Esophagus muscularis mucosa (tissue), 4 donors: ENCODE measurements around the gene KLF16. TPM values are rescaled to one million over a fixed set of nuclear protein-coding genes. Genes with fewer than 3 reads are reported as not detected.

Source experiments
- DNase-seq: peaks from one replicate; pipeline ENCODE4 v3.0.0-alpha.2; 2017; ENCODE audit errors: extremely low spot score
- H3K27ac ChIP-seq, 4 donors: fragments of 200-600 bp; sonication (generic); replicated peaks in 1 of 4; 1 replicate in 3 of 4; 2 replicates in 1 of 4; pipeline ENCODE4 v1.5.1; 2016 to 2019; ENCODE audit warnings: mild to moderate bottlenecking in 1 of 4
- H3K27me3 ChIP-seq, 4 donors: fragments of 200-600 bp; sonication (generic); one replicate each; pipeline versions ENCODE4 v1.5.1 to v1.6.0; 2016 to 2019
- H3K36me3 ChIP-seq, 4 donors: fragments of 200-600 bp; sonication (generic); one replicate each; pipeline ENCODE4 v1.5.1; 2016 to 2019
- H3K4me1 ChIP-seq, 4 donors: fragments of 200-600 bp; sonication (generic); one replicate each; pipeline ENCODE4 v1.5.1; 2016 to 2019
- H3K4me3 ChIP-seq, 4 donors: fragments of 200-600 bp; sonication (generic); 1 replicate in 2 of 4; 2 replicates in 2 of 4; pipeline ENCODE4 v1.5.1; 2016 to 2019; ENCODE audit warnings: mild to moderate bottlenecking in 4 of 4, moderate library complexity in 1 of 4
- H3K9me3 ChIP-seq, 4 donors: fragments of 200-600 bp; sonication (generic); 1 replicate in 3 of 4; 2 replicates in 1 of 4; pipeline ENCODE4 v1.5.1; 2016 to 2019
- CTCF ChIP-seq, 3 experiments: fragments of 200-600 bp in 2 of 3; fragments of 450-650 bp in 1 of 3; sonication (generic) in 2 of 3; IDR thresholded peaks; one replicate each; pipeline ENCODE4 v1.5.1; 2017 to 2019; ENCODE audit warnings: antibody characterized with exemption in 3 of 3, mild to moderate bottlenecking in 2 of 3, moderate library complexity in 1 of 3
- EP300 ChIP-seq: sonication (generic); formaldehyde crosslinking; IDR thresholded peaks from one replicate; pipeline ENCODE4 v1.6.1; 2017; ENCODE audit warnings: antibody characterized with exemption
- POLR2A ChIP-seq: fragments of 450-650 bp; IDR thresholded peaks from one replicate; pipeline ENCODE4 v1.6.1; 2017; ENCODE audit warnings: antibody characterized with exemption, moderate library complexity, mild to moderate bottlenecking, low read depth
- POLR2AphosphoS5 ChIP-seq, 2 donors: sonication (generic); formaldehyde crosslinking; IDR thresholded peaks; one replicate each; pipeline ENCODE4 v1.6.1; 2017; ENCODE audit warnings: antibody characterized with exemption in 2 of 2
- WGBS: methylation state at CpG from one replicate; pipeline ENCODE4 v1.1.5; 2018; 5-methylcytosine and 5-hydroxymethylcytosine counted together
- intact Hi-C: fragments of 100-400 bp; cut with DNase I; formaldehyde crosslinking; loops from one replicate; pipeline ENCODE4 v1.15.1; 2023
- total RNA-seq, 4 donors: library from RNA; depleted of rRNA; stranded (reverse); fragments of >200 nt; gene quantifications; one replicate each; pipeline versions ENCODE4 v1.1.0 to v1.2.1, GENCODE V29; 2016

The KLF16 gene
- total RNA-seq, 4 donors from 2014 or later, result 2.5 to 10.8 (median 8.5) TPM

- intact Hi-C loops, result no loop called here
Measured at GRCh38 chr19:1814833-1815604, 48.4 kb downstream of the KLF16 start.

GRCh38 chr19:1814391-1814790 is 49.0 kb downstream of the KLF16 start:
- Histone ChIP-seq H3K4me1 (peaks cover 15 to 26% (median 24%) of the 10 kb centered on the region in 4 donors), H3K4me3 (no peak overlapping the region), H3K27ac (no peak overlapping the region), H3K9me3 (no peaks in the 10 kb centered on the region), H3K27me3 (no peaks in the 10 kb centered on the region), H3K36me3 (peaks cover 41 to 50% (median 48%) of the 10 kb centered on the region in 4 donors)
- 79% methylated on average over 10 of the region's 10 CpGs for WGBS
- no peak for TF ChIP-seq CTCF (IDR thresholded peaks at IDR 0.05)
- no peak for TF ChIP-seq POLR2AphosphoS5 (IDR thresholded peaks at IDR 0.05)
- TF ChIP-seq EP300, result no peak
- TF ChIP-seq POLR2A, result no peak
- intact Hi-C loops, result no loop called here
- DNase-seq, result no peak

More at GRCh38 chr19:1814833-1815604, 48.4 kb downstream of the KLF16 start:
- Histone ChIP-seq H3K4me3 (no peak overlapping the region), H3K4me1 (peaks cover 15 to 26% (median 24%) of the 10 kb centered on the region in 4 donors), H3K9me3 (no peaks in the 10 kb centered on the region), H3K27me3 (no peaks in the 10 kb centered on the region), H3K36me3 (peaks cover 47 to 56% (median 55%) of the 10 kb centered on the region in 4 donors), H3K27ac (no peak overlapping the region)
- TF ChIP-seq EP300 (no peak), CTCF (IDR thresholded peaks at IDR 0.05) (no peak), POLR2AphosphoS5 (IDR thresholded peaks at IDR 0.05) (no peak), POLR2A (no peak)
- WGBS, result 84% methylated on average over 19 of the region's 26 CpGs
- DNase-seq, result no peak

- DNase-seq, result no peak
- Histone ChIP-seq H3K27ac (peak overlapping the region in 3 of 4 donors; percentile 67 to 80 (median 75)), H3K27me3 (no peaks in the 10 kb centered on the region), H3K9me3 (no peaks in the 10 kb centered on the region), H3K4me3 (peak overlapping the region; percentile 55 to 59 (median 58)), H3K36me3 (peaks cover 32 to 41% (median 39%) of the 10 kb centered on the region in 4 donors), H3K4me1 (peaks cover 15 to 26% (median 24%) of the 10 kb centered on the region in 4 donors)
- WGBS, result 62% methylated on average over 19 of the region's 21 CpGs
- TF ChIP-seq POLR2AphosphoS5 (IDR thresholded peaks at IDR 0.05) (no peak), POLR2A (no peak), CTCF (IDR thresholded peaks at IDR 0.05) (no peak), EP300 (no peak)
- intact Hi-C loops, result no loop called here
Measured at GRCh38 chr19:1813192-1814182, 49.9 kb downstream of the KLF16 start.

- WGBS, result under 1% methylated on average over 31 of the region's 47 CpGs
- intact Hi-C loops, result no loop called here
- no peak for TF ChIP-seq EP300
- TF ChIP-seq CTCF (IDR thresholded peaks at IDR 0.05), result peak; percentile 31 to 60 (median 57)
- peak; percentile 27 to 73 for TF ChIP-seq POLR2AphosphoS5 (IDR thresholded peaks at IDR 0.05)
- TF ChIP-seq POLR2A, result no peak
- peaks cover 23 to 32% (median 31%) of the 10 kb centered on the region in 4 donors for H3K36me3 ChIP-seq
- H3K9me3 ChIP-seq, result no peaks in the 10 kb centered on the region
- no peaks in the 10 kb centered on the region for H3K27me3 ChIP-seq
- H3K4me3 ChIP-seq, result peak overlapping the region; percentile 55 to 59 (median 58)
- peak; percentile 98 for DNase-seq
- H3K27ac ChIP-seq, result peak overlapping the region; percentile 67 to 81 (median 78)
- H3K4me1 ChIP-seq, result peaks cover 15 to 26% (median 24%) of the 10 kb centered on the region in 4 donors
Measured at GRCh38 chr19:1812426-1813191, 50.8 kb downstream of the KLF16 start.
